ENCODE results near the gene ECHDC3.

DNA sequence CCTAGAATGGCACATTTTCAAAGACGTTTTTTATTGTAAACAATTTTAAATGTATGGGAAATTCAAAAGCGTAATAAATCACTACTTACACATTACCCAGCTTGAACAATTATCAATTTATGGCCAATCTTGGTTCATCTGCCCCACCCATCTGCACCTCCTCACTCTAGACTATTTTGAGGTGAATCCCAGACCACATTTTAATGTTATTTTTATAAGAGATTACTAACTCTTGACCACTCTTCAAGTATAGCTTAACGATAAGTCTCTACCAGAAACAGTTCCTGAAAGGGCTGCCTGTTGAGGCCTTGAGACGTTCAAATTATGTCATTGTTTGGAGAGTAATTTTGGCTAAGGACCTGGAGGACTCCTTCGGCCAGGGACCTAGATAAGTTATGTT, 33.2 kb downstream of the ECHDC3 start:
- TF ChIP-seq POLR2AphosphoS5 (IDR thresholded peaks at IDR 0.05; ENCODE audit: borderline replicate concordance, low read depth, low read length) (no peak), EZH2 (IDR thresholded peaks at IDR 0.05) (no peak)
